ENCODE results near the gene LRATD1. TPM values are rescaled to one million over a fixed set of nuclear protein-coding genes. Genes with fewer than 3 reads are reported as not detected.

The LRATD1 gene
- total and polyA plus RNA-seq, 2 experiments from 2014 or later, result 0.65 to 1.5 TPM

DNA sequence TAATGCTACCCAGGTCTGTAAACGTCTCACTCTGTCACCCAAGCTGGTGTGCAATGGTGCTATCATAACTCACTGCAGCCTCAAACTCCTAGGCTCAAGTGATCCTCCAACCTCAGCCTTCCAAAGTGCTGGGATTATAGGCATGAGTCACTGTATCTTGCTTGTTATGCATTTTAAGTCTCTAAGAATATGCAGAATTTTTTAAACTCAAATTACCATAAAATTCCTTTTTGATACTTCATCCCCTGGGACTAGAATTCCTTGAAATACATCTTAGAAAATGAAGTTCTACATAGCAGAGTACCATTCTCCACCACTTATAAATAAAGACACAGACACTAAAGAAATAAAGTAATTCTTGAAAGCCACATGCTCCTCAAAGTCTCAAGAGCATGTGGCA lies 30.2 kb upstream of the LRATD1 start:
- DNase-seq (ENCODE audit: low read depth in 1 of 2, low spot score in 1 of 2), result no peak
- no peaks in the 10 kb centered on the region for H3K27me3 ChIP-seq
- H3K4me3 ChIP-seq, result no peak overlapping the region
- H3K4me1 ChIP-seq (ENCODE audit: low read depth), result no peaks in the 10 kb centered on the region
- TF ChIP-seq, protein P1, sequence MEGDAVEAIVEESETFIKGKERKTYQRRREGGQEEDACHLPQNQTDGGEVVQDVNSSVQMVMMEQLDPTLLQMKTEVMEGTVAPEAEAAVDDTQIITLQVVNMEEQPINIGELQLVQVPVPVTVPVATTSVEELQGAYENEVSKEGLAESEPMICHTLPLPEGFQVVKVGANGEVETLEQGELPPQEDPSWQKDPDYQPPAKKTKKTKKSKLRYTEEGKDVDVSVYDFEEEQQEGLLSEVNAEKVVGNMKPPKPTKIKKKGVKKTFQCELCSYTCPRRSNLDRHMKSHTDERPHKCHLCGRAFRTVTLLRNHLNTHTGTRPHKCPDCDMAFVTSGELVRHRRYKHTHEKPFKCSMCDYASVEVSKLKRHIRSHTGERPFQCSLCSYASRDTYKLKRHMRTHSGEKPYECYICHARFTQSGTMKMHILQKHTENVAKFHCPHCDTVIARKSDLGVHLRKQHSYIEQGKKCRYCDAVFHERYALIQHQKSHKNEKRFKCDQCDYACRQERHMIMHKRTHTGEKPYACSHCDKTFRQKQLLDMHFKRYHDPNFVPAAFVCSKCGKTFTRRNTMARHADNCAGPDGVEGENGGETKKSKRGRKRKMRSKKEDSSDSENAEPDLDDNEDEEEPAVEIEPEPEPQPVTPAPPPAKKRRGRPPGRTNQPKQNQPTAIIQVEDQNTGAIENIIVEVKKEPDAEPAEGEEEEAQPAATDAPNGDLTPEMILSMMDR (IDR thresholded peaks at IDR 0.05; ENCODE audit: low read depth, low read length), result no peak
- H3K36me3 ChIP-seq, result no peaks in the 10 kb centered on the region
- no peak overlapping the region for H3K27ac ChIP-seq
- no peaks in the 10 kb centered on the region for H3K9me3 ChIP-seq (ENCODE audit: low read depth)

DNA sequence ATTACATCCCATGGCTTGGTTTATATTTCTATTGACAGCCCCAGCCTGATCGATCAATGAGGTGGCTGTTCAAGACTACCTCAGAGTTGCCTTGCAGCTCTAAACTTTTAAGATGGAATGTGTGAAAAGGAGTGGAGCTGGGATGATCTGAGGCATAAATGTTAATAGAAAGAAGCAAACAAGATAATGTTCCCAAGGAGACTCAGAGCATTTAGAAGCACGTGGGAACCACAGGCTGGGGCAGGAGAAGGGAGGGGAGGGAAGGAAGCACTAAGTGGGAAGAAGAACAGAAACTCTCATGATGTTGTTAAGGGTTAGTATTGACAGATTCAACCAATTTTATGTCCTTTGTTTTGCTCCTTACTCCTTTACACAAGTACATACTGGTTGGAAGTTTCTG lies 28.8 kb upstream of the LRATD1 start:
- H3K36me3 ChIP-seq, result no peaks in the 10 kb centered on the region
- TF ChIP-seq, protein P1 (IDR thresholded peaks at IDR 0.05; ENCODE audit: low read depth, low read length), result no peak
- no peaks in the 10 kb centered on the region for H3K9me3 ChIP-seq (ENCODE audit: low read depth)
- no peaks in the 10 kb centered on the region for H3K27me3 ChIP-seq
- no peaks in the 10 kb centered on the region for H3K4me1 ChIP-seq (ENCODE audit: low read depth)
- no peak for DNase-seq (ENCODE audit: low read depth in 1 of 2, low spot score in 1 of 2)
- H3K4me3 ChIP-seq, result no peak overlapping the region
- no peak overlapping the region for H3K27ac ChIP-seq

DNA sequence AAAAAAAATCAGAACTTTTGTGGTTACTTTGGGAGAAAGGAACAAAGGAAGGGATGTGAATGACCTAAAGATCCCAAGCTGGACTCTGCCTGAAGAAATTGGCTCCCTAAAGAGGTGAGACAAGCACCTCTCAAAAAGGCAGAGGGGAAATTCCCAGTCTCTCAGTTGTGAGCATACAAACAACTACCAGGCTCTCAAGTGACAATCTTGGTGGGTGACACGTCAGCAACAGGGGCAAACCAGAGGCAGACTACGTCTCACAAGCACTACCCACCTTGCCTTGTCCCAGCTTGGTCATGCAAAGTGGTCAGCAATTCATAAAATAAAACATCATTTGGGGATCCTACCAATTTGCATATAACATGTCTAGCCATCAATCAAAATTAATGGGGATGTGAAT lies 24.3 kb upstream of the LRATD1 start:
- no peaks in the 10 kb centered on the region for H3K27me3 ChIP-seq
- H3K4me1 ChIP-seq (ENCODE audit: low read depth), result no peaks in the 10 kb centered on the region
- no peaks in the 10 kb centered on the region for H3K9me3 ChIP-seq (ENCODE audit: low read depth)
- H3K36me3 ChIP-seq, result no peaks in the 10 kb centered on the region
- no peak for DNase-seq (ENCODE audit: low read depth in 1 of 2, low spot score in 1 of 2)
- no peak overlapping the region for H3K4me3 ChIP-seq
- TF ChIP-seq, protein P1 (IDR thresholded peaks at IDR 0.05; ENCODE audit: low read depth, low read length), result no peak
- no peak overlapping the region for H3K27ac ChIP-seq

DNA sequence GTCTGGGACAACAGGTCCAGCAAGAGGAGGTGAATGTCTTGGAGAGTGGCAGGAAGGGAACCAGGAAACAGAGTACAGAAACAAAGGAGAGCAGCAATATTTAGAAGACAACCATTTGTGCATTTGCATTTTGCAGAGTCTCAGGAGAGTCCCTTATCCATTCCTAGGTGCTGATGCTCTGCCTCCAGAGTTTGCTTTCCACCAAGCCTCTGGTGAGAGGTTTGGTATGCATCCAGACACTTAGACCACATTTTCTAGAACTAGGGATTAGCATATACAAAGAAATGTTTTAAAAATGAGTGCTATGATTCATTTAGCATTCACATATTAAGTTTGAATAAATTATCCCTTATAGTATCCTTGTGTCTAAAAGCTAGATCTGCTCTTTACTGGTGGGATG lies 18.5 kb upstream of the LRATD1 start:
- TF ChIP-seq, protein P1 (IDR thresholded peaks at IDR 0.05; ENCODE audit: low read depth, low read length), result no peak
- DNase-seq (ENCODE audit: low read depth in 1 of 2, low spot score in 1 of 2), result no peak
- Histone ChIP-seq H3K9me3 (ENCODE audit: low read depth) (no peaks in the 10 kb centered on the region), H3K4me3 (no peak overlapping the region), H3K4me1 (ENCODE audit: low read depth) (no peaks in the 10 kb centered on the region), H3K27me3 (no peaks in the 10 kb centered on the region), H3K27ac (no peak overlapping the region), H3K36me3 (no peaks in the 10 kb centered on the region)

DNA sequence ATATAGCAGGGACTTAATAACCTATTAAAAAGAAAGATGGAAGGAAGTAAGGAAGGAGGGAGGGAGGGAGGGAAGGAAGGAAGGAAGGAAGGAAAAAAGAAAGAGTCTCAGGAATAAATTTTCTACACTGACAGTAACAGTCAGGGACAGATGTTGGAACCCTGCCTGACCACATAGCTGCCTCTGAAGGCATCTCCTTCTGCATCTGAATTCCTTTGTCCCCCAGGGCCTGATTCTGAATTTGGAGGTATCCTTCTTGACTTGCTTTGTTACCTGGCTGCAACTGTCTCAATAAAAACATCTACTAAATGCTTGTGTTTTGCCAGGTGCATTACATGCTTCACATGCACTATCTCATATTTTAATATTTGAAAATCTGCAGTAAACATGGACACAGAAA lies 17.4 kb upstream of the LRATD1 start:
- H3K9me3 ChIP-seq (ENCODE audit: low read depth), result no peaks in the 10 kb centered on the region
- no peak overlapping the region for H3K4me3 ChIP-seq
- H3K36me3 ChIP-seq, result no peaks in the 10 kb centered on the region
- H3K4me1 ChIP-seq (ENCODE audit: low read depth), result no peaks in the 10 kb centered on the region
- no peak for DNase-seq (ENCODE audit: low read depth in 1 of 2, low spot score in 1 of 2)
- TF ChIP-seq, protein P1 (IDR thresholded peaks at IDR 0.05; ENCODE audit: low read depth, low read length), result no peak
- no peak overlapping the region for H3K27ac ChIP-seq
- no peaks in the 10 kb centered on the region for H3K27me3 ChIP-seq

DNA sequence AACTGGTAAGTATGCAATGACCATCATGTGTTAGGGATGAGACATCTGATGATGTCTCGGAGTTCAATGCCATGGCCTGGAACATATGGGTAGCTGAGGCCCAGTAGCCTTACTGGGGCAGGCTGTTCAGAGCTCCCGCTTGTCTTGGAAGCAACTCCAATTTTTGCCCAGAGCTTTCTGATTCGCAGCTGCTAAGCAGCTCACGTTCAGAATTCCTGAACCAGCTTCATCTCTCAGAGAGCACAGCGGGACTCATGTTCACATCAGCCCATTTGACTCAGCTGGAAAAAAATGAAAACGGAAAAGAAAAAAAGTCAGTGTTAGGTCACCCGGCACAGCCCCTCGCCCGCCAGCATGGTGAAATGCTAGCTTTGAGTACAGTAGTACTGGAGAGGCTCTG lies 16.8 kb upstream of the LRATD1 start:
- Histone ChIP-seq H3K36me3 (no peaks in the 10 kb centered on the region), H3K4me1 (ENCODE audit: low read depth) (no peaks in the 10 kb centered on the region), H3K27me3 (no peaks in the 10 kb centered on the region), H3K27ac (no peak overlapping the region), H3K4me3 (no peak overlapping the region), H3K9me3 (ENCODE audit: low read depth) (no peaks in the 10 kb centered on the region)
- TF ChIP-seq, protein P1 (IDR thresholded peaks at IDR 0.05; ENCODE audit: low read depth, low read length), result no peak
- no peak for DNase-seq (ENCODE audit: low read depth in 1 of 2, low spot score in 1 of 2)

Measured in cardiac muscle cell (in vitro differentiated cells and primary cell).